H1 (cell line): ENCODE data around the gene SLC25A4. TPM values are rescaled to one million over a fixed set of nuclear protein-coding genes. Genes with fewer than 3 reads are reported as not detected.

ENCODE experiments used
- BACH1 ChIP-seq: IDR thresholded peaks from 2 replicates; pipeline ENCODE4 v1.6.1; 2012; ENCODE audit warnings: low read length, improper control_type of control experiment
- BRCA1 ChIP-seq: IDR thresholded peaks from 2 replicates; pipeline ENCODE4 v1.6.1; 2012; ENCODE audit warnings: low read depth, low read length, improper control_type of control experiment
- CBX5 ChIP-seq: fragments of 300-800, 300-1000 bp; sonication (generic); IDR thresholded peaks from 2 replicates; pipeline ENCODE4 v1.7.1; 2016; ENCODE audit warnings: antibody characterized with exemption, low read length, low read depth
- FOSL1 ChIP-seq: IDR thresholded peaks from 2 replicates; pipeline ENCODE4 v1.6.1; 2011; ENCODE audit warnings: mild to moderate bottlenecking, low read depth, low read length, moderate library complexity; ENCODE audit not compliant: insufficient read depth
- GTF2F1 ChIP-seq: IDR thresholded peaks from 2 replicates; pipeline ENCODE4 v1.6.1; 2012; ENCODE audit warnings: low read depth, low read length, improper control_type of control experiment, borderline replicate concordance
- JUND ChIP-seq: IDR thresholded peaks from 2 replicates; pipeline ENCODE4 v1.6.1; 2011; ENCODE audit warnings: mild to moderate bottlenecking, improper control_type of control experiment, low read length
- KDM4A ChIP-seq: IDR thresholded peaks from one replicate; pipeline ENCODE4 v1.7.1; 2012; ENCODE audit warnings: low read depth, mild to moderate bottlenecking, moderate library complexity, low read length, inconsistent platforms; ENCODE audit not compliant: severe bottlenecking
- MAFK ChIP-seq: IDR thresholded peaks from 2 replicates; pipeline ENCODE4 v1.6.1; 2012; ENCODE audit warnings: low read depth, mild to moderate bottlenecking, improper control_type of control experiment, low read length
- PHF8 ChIP-seq: fragments of 200-600 bp; sonication (generic); conservative IDR thresholded peaks from 2 replicates; pipeline ENCODE4 v1.7.1; 2012; ENCODE audit warnings: low read depth, mild to moderate bottlenecking, inconsistent platforms, low read length, moderate library complexity
- RFX5 ChIP-seq: IDR thresholded peaks from 2 replicates; pipeline ENCODE4 v1.6.1; 2011; ENCODE audit warnings: low read depth, low read length, improper control_type of control experiment, borderline replicate concordance
- RNF2 ChIP-seq: fragments of 200-900, 300-1000 bp; sonication (generic); IDR thresholded peaks from 2 replicates; pipeline ENCODE4 v1.7.1; 2016; ENCODE audit warnings: borderline replicate concordance, low read depth, mild to moderate bottlenecking, antibody characterized with exemption, low read length; ENCODE audit not compliant: poor library complexity, severe bottlenecking; ENCODE audit errors: missing control alignments
- SIN3A ChIP-seq, 2 experiments: IDR thresholded peaks in 1 of 2; conservative IDR thresholded peaks in 1 of 2; 2 replicates each; pipeline ENCODE4 v1.6.1; 2011 to 2012; ENCODE audit warnings: low read length in 2 of 2, improper control_type of control experiment in 1 of 2, low read depth in 1 of 2, mild to moderate bottlenecking in 1 of 2
- SP1 ChIP-seq: IDR thresholded peaks from 2 replicates; pipeline ENCODE4 v1.6.1; 2011; ENCODE audit warnings: low read depth, low read length
- SP4 ChIP-seq: IDR thresholded peaks from 2 replicates; pipeline ENCODE4 v1.6.1; 2012; ENCODE audit warnings: low read length, inconsistent platforms
- SRF ChIP-seq: IDR thresholded peaks from 2 replicates; pipeline ENCODE4 v1.6.1; 2011; ENCODE audit warnings: mild to moderate bottlenecking, low read depth, low read length, moderate library complexity
- TCF12 ChIP-seq: IDR thresholded peaks from 2 replicates; pipeline ENCODE4 v1.6.1; 2011; ENCODE audit warnings: low read depth, mild to moderate bottlenecking, low read length
- TEAD4 ChIP-seq: IDR thresholded peaks from 2 replicates; pipeline ENCODE4 v1.6.1; 2012; ENCODE audit warnings: low read depth, low read length, inconsistent platforms, mixed read lengths
- polyA plus RNA-seq, 7 experiments: library from polyadenylated mRNA; depleted of rRNA in 3 of 7; stranded (reverse) in 5 of 7; unstranded in 2 of 7; fragments of >200 nt in 5 of 7; fragments of 200-250 nt in 2 of 7; gene quantifications; 1 replicate in 5 of 7; 2 replicates in 1 of 7; 4 replicates in 1 of 7; pipeline versions ENCODE4 v1.2.1 to v1.2.3, GENCODE V29; 2011 to 2013; ENCODE audit warnings: missing spikeins in 2 of 7, mixed read lengths in 2 of 7
- total RNA-seq: library from RNA; stranded (reverse); fragmentation: NEBNext Ultra II Directional; extraction: Animal tissue kit (Norgen Biotek cat#: 25700); gene quantifications from 2 replicates; pipeline ENCODE4 v1.2.1, GENCODE V29; 2021
- TF ChIP-seq, protein P1 (sequence below): IDR thresholded peaks from 2 replicates; pipeline ENCODE4 v1.6.1; 2011; ENCODE audit warnings: low read depth, mild to moderate bottlenecking, low read length; ENCODE audit not compliant: insufficient read depth
- TF ChIP-seq, protein P2 (sequence below): IDR thresholded peaks from 2 replicates; pipeline ENCODE4 v1.6.1; 2011; ENCODE audit warnings: low read length, improper control_type of control experiment
- TF ChIP-seq, protein P3 (sequence below): IDR thresholded peaks from 2 replicates; pipeline ENCODE4 v1.6.1; 2012; ENCODE audit warnings: low read length, inconsistent platforms

The SLC25A4 gene
- total and polyA plus RNA-seq, 2 of the 8 experiments (the other 6 are each of a cell fraction or from before 2014, with no cell fraction given), result 41.3 to 42.0 TPM

DNA sequence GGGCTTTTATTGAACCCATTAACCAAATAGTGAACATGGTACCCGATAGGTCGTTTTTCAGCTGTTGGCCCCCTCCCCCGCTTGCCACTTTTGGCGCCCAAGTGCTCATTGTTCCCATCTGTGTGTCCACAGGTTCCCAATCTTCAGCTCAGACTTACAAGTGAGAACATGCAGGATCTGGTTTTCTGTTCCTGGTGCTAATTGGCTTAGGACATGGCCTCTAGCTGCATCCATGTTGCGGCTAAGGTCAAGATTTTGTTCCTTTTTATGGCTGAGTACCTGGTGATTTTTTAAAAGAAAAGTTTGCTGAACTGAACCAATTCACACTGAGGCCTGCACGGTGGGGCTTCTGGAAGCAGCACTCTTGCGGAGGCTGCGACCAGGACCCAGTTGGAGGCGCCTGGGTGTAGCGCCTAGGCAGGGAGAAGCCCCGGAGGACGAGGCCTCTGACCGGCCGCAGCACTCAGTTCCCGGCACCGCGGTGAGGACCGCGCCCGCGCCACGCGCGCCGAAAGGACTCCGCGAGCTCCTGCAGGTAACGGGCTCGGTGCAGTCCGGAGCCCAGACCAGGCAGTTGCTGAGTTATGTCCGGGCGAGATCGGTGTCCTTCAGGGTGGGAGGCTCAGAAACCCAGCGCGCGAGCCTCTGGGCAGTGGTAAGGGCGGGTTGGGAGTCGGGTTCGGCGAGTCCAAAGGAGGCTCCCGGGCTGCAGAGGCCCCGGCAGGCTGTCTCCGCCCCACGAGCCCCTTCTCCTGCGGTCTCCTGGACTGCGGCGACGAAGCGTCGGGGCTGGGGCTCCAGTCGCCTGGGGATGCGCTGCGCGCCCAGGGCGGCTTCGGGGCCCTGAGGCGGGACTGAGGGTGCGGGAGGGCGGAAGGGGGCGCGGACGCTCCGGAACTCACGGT is 15.8 kb upstream of the SLC25A4 start (continued):
- TF ChIP-seq PHF8, result peak; percentile 42
- TF ChIP-seq JUND, result no peak
- TF ChIP-seq TCF12, result no peak
- TF ChIP-seq, protein P1, sequence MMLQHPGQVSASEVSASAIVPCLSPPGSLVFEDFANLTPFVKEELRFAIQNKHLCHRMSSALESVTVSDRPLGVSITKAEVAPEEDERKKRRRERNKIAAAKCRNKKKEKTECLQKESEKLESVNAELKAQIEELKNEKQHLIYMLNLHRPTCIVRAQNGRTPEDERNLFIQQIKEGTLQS, result no peak
- TF ChIP-seq KDM4A, result peak; percentile 52
- TF ChIP-seq CBX5, result no peak
- no peak for TF ChIP-seq RFX5
- TF ChIP-seq, protein P2, sequence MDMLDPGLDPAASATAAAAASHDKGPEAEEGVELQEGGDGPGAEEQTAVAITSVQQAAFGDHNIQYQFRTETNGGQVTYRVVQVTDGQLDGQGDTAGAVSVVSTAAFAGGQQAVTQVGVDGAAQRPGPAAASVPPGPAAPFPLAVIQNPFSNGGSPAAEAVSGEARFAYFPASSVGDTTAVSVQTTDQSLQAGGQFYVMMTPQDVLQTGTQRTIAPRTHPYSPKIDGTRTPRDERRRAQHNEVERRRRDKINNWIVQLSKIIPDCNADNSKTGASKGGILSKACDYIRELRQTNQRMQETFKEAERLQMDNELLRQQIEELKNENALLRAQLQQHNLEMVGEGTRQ, result no peak
- TF ChIP-seq GTF2F1, result no peak
- no peak for TF ChIP-seq FOSL1
- no peak for TF ChIP-seq SP1
- TF ChIP-seq MAFK, result no peak
- TF ChIP-seq TEAD4, result no peak
- 0 out of 4 replicates have a peak, but pooled peaks of 1 of the 2 experiments have one; percentile 41 for TF ChIP-seq SIN3A (conservative IDR thresholded peaks at IDR 0.05 in 1 of 2, IDR thresholded peaks at IDR 0.05 in 1 of 2; ENCODE audit: low read depth in 1 of 2, low read length in 2 of 2)
- no peak for TF ChIP-seq BRCA1
- TF ChIP-seq, protein P3, sequence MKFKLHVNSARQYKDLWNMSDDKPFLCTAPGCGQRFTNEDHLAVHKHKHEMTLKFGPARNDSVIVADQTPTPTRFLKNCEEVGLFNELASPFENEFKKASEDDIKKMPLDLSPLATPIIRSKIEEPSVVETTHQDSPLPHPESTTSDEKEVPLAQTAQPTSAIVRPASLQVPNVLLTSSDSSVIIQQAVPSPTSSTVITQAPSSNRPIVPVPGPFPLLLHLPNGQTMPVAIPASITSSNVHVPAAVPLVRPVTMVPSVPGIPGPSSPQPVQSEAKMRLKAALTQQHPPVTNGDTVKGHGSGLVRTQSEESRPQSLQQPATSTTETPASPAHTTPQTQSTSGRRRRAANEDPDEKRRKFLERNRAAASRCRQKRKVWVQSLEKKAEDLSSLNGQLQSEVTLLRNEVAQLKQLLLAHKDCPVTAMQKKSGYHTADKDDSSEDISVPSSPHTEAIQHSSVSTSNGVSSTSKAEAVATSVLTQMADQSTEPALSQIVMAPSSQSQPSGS, result no peak
- TF ChIP-seq SP4, result no peak
- no peak for TF ChIP-seq SRF
- TF ChIP-seq RNF2, result no peak
- TF ChIP-seq BACH1, result peak; percentile 30; the same call in 1 of the 2 replicates
- TF ChIP-seq, all 59 proteins: peak for 11
